Small intestine (tissue), 7 donors: ENCODE results near the gene IER5L. TPM values are rescaled to one million over a fixed set of nuclear protein-coding genes. Genes with fewer than 3 reads are reported as not detected.
A peak's percentile ranks its signal among the peaks of the same experiment; 100 is the strongest.

Experiments
- DNase-seq, 2 donors: peaks; one replicate each; pipeline versions ENCODE4 v3.0.0 to v3.0.0-alpha.2; 2013
- FAIRE-seq: peaks from 2 replicates; lab custom pipeline; 2012; peaks lifted over from hg19 to GRCh38; lab: Jason Lieb, UNC
- H3K27ac ChIP-seq, 3 donors: one replicate each; pipeline ENCODE4 v1.5.1; 2013; ENCODE audit warnings: low read length in 2 of 3, mild to moderate bottlenecking in 2 of 3, control low read depth in 1 of 3, inconsistent platforms in 1 of 3, low read depth in 1 of 3, moderate library complexity in 1 of 3
- H3K27me3 ChIP-seq, 3 donors: one replicate each; pipeline ENCODE4 v1.6.1; 2013; ENCODE audit warnings: low read length in 3 of 3, inconsistent platforms in 1 of 3; ENCODE audit not compliant: control insufficient read depth in 3 of 3, insufficient read depth in 3 of 3
- H3K36me3 ChIP-seq, 3 donors: one replicate each; pipeline ENCODE4 v1.6.1; 2013; ENCODE audit warnings: low read length in 3 of 3, inconsistent platforms in 1 of 3, low read depth in 1 of 3, mild to moderate bottlenecking in 1 of 3, moderate library complexity in 1 of 3; ENCODE audit not compliant: control insufficient read depth in 3 of 3, insufficient read depth in 2 of 3
- H3K4me1 ChIP-seq, 3 donors: one replicate each; pipeline ENCODE4 v1.6.1; 2013; ENCODE audit warnings: low read length in 2 of 3, inconsistent platforms in 1 of 3, low read depth in 1 of 3, mild to moderate bottlenecking in 1 of 3, moderate library complexity in 1 of 3; ENCODE audit not compliant: control insufficient read depth in 3 of 3, insufficient read depth in 2 of 3
- H3K4me3 ChIP-seq, 3 donors: one replicate each; pipeline ENCODE4 v1.5.1; 2013; ENCODE audit warnings: low read length in 3 of 3, control low read depth in 1 of 3, inconsistent platforms in 1 of 3, low read depth in 1 of 3, mild to moderate bottlenecking in 1 of 3, moderate library complexity in 1 of 3
- H3K9me3 ChIP-seq, 2 donors: one replicate each; pipeline ENCODE4 v1.6.1; 2013; ENCODE audit warnings: low read depth in 1 of 2, low read length in 1 of 2; ENCODE audit not compliant: control insufficient read depth in 2 of 2, insufficient read depth in 1 of 2
- WGBS, 3 donors: extraction: QIAGEN DNeasy Blood & Tissue Kit; methylation state at CpG; one replicate each; pipeline ENCODE4 v1.1.7; 2013; 5-methylcytosine and 5-hydroxymethylcytosine counted together
- polyA plus RNA-seq, 4 donors: library from polyadenylated mRNA; stranded (reverse) in 3 of 4; unstranded in 1 of 4; fragments of 200-250 nt in 3 of 4; fragments of 120-200 nt in 1 of 4; gene quantifications; one replicate each; pipeline versions ENCODE4 v1.2.1 to v1.2.3, GENCODE V29; 2013
- donor health status: healthy with polysubstance abuse.
- donor health status: control.
- donor health status: control.
- donor health status: Bipolar disorder and iron deficiency.
- donor health status: healthy.

Gene IER5L
- polyA plus RNA-seq, 4 donors = 0.89 to 13.7 (median 4.6) TPM

- no peak for FAIRE-seq
- peaks cover 15 to 64% (median 16%) of the 10 kb centered on the region in 3 donors for H3K4me1 ChIP-seq
- H3K27me3 ChIP-seq = no peaks in the 10 kb centered on the region
- H3K4me3 ChIP-seq = no peak overlapping the region
- WGBS, 3 donors = 16 to 47% (median 32%) methylated on average over 6 of the region's 6 CpGs
- peaks cover 0 to 4% of the 10 kb centered on the region in 2 donors for H3K9me3 ChIP-seq
- peak; percentile 80 to 92 for DNase-seq
- H3K36me3 ChIP-seq = no peaks in the 10 kb centered on the region
- peak overlapping the region; percentile 35 to 84 (median 52) for H3K27ac ChIP-seq
These were observed 5.6 kb upstream of the IER5L start for GRCh38 chr9:129183495-129184218.

DNA sequence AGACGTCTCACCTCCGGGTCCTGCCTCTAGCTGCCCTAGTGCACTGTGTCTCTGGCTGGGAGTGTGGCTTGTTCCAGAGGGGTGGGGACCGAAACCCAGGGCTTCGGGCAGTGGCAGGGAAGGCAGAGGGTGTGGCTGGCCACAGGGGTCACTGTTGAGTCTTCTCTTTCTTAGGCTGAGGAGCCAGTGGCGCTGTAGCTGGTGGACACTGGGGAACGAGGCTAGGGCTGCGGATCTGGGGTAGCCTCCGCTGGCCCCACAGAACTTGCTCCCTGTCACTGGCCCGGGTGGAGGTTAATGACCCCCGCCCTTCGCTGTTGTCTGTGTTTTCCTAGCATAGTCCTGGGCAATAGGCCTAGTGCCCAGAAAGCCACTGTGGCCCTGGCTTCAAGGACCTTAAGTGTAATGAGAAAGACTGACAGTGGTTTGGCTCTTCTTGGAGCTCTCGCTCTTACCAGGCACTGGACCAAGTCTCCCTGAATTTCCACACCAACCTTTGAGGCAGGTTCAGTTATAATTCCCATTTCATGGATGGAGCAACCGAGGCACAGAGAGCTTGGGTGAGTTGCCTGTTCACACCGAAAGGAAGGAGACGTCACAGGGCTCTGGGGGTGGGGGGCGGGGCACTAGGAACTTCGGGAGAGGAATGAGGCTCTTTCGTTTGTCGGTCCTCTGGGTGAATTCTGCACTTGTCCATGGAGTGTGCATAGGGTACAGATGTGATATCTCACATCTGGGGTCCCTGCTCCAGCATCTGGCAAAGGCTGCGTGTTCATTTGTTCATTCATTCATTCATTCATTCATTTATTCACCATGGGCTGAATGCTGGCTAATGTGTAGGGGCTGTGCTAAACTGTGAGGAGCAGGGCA is 4.8 kb upstream of the IER5L start:
- Histone ChIP-seq H3K36me3 (no peaks in the 10 kb centered on the region), H3K27ac (peak overlapping the region; percentile 2 to 84 (median 61)), H3K9me3 (peaks cover 0 to 4% of the 10 kb centered on the region in 2 donors), H3K4me3 (peak overlapping the region in 1 of 3 donors; percentile 6), H3K27me3 (no peaks in the 10 kb centered on the region), H3K4me1 (peaks cover 18 to 66% (median 20%) of the 10 kb centered on the region in 3 donors)
- WGBS, 3 donors = 57 to 68% (median 60%) methylated on average over 20 of the region's 20 CpGs
- no peak for FAIRE-seq
- DNase-seq = peak; percentile 54 to 73

DNA sequence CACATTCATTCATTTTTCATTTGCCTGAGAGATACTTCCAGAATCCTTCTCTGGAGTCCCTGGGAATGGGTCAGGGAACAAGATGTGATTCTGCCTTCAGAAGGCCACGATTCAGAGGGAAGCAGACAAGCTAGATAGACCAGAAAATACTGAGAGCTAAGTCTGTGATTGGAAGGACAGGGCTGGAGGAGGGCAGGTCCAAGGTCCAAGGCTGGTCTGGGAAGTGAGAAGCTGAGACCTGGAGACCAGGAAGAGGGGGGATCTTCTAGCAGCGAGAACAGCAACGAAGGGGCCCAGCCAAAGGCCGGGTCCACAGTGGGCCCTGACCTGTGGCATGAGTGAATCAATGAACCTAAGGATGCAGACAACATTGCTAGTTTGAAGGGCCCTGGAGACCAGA is 4.1 kb upstream of the IER5L start:
- Histone ChIP-seq H3K36me3 (no peaks in the 10 kb centered on the region), H3K27ac (peak overlapping the region; percentile 2 to 84 (median 61)), H3K4me1 (peaks cover 18 to 66% (median 20%) of the 10 kb centered on the region in 3 donors), H3K27me3 (no peaks in the 10 kb centered on the region), H3K9me3 (peaks cover 0 to 3% of the 10 kb centered on the region in 2 donors), H3K4me3 (peak overlapping the region in 1 of 3 donors; percentile 6)
- peak; percentile 84 to 88 for DNase-seq
- WGBS, 3 donors = 20 to 67% (median 32%) methylated on average over 4 of the region's 4 CpGs
- FAIRE-seq = no peak

DNA sequence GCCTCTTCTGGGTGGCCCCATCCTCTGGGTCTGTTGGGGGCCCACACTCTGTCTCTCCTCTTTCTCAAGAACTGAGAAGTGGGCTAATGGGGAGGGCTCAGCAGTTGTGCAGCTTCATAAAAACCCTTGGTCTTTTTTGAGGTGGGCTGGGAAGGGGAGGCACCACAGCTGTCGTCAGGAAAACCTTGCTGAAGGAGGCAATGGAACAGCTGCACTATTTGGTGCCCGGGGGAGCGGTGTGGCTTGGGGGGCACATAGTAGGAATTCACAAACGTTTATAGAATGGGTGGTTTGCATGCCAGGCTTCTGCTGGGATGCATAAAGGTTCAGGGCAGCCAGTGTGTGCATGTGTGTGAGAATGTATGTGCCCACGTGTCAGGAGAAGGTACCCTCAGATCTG is 3.2 kb upstream of the IER5L start:
- H3K4me1 ChIP-seq = peaks cover 18 to 66% (median 20%) of the 10 kb centered on the region in 3 donors

GRCh38 chr9:129178568-129179382 is 714 bp upstream of the IER5L start:
- DNase-seq = peak in 1 of 2 donors; percentile 71

More for the DNA sequence above, 3.2 kb upstream of the IER5L start:
- Histone ChIP-seq H3K9me3 (no peaks in the 10 kb centered on the region), H3K36me3 (no peaks in the 10 kb centered on the region), H3K27me3 (no peaks in the 10 kb centered on the region), H3K27ac (peak overlapping the region in 1 of 3 donors; percentile 84), H3K4me3 (no peak overlapping the region)
- FAIRE-seq = no peak
- 68 to 73% (median 69%) methylated on average over 5 of the region's 5 CpGs for WGBS, 3 donors
- DNase-seq = no peak

GRCh38 chr9:129177443-129177790 is 644 bp downstream of the IER5L start:
- H3K9me3 ChIP-seq = no peaks in the 10 kb centered on the region
- FAIRE-seq = no peak
- WGBS, 3 donors = 0 to 1% (median 0%) methylated on average over 12 to 56 of the region's 56 CpGs
- H3K4me1 ChIP-seq = peaks cover 7 to 51% (median 14%) of the 10 kb centered on the region in 3 donors
- no peak for DNase-seq
- H3K4me3 ChIP-seq = peak overlapping the region; percentile 70 to 91 (median 71)
- peaks cover 0 to 12% (median 0%) of the 10 kb centered on the region in 3 donors for H3K27me3 ChIP-seq
- no peaks in the 10 kb centered on the region for H3K36me3 ChIP-seq
- peak overlapping the region; percentile 27 to 92 (median 82) for H3K27ac ChIP-seq

More at GRCh38 chr9:129178568-129179382, 714 bp upstream of the IER5L start:
- H3K4me1 ChIP-seq = peaks cover 14 to 59% (median 15%) of the 10 kb centered on the region in 3 donors
- H3K36me3 ChIP-seq = no peaks in the 10 kb centered on the region
- WGBS, 3 donors = 7 to 19% (median 18%) methylated on average over 42 to 45 of the region's 45 CpGs
- FAIRE-seq = no peak
- peak overlapping the region in 1 of 3 donors; percentile 84 for H3K27ac ChIP-seq
- peaks cover 0 to 1% (median 0%) of the 10 kb centered on the region in 3 donors for H3K27me3 ChIP-seq
- peak overlapping the region in 2 of 3 donors; percentile 31 to 71 for H3K4me3 ChIP-seq
- no peaks in the 10 kb centered on the region for H3K9me3 ChIP-seq

GRCh38 chr9:129176701-129177442 is 1.2 kb downstream of the IER5L start:
- DNase-seq = peak in 1 of 2 donors; percentile 75
- 0 to 1% (median 0%) methylated on average over 46 to 80 of the region's 80 CpGs for WGBS, 3 donors
- FAIRE-seq = no peak

More at GRCh38 chr9:129176701-129177442, 1.2 kb downstream of the IER5L start:
- no peaks in the 10 kb centered on the region for H3K36me3 ChIP-seq
- H3K27me3 ChIP-seq = peaks cover 0 to 12% (median 0%) of the 10 kb centered on the region in 3 donors
- H3K9me3 ChIP-seq = no peaks in the 10 kb centered on the region
- H3K4me3 ChIP-seq = peak overlapping the region; percentile 71 to 91 (median 88)
- H3K27ac ChIP-seq = peak overlapping the region; percentile 80 to 99 (median 93)
- H3K4me1 ChIP-seq = peaks cover 5 to 45% (median 14%) of the 10 kb centered on the region in 3 donors
